Stromal cell of bone marrow (primary cell): ENCODE data around the gene CARMIL1.

Source experiments
- DNase-seq: peaks from one replicate; pipeline ENCODE4 v3.0.0-alpha.2; 2012; ENCODE audit warnings: low read depth

Gene CARMIL1

GRCh38 chr6:25336996-25337395 is 57.8 kb downstream of the CARMIL1 start:
- no peak for DNase-seq

- no peak for DNase-seq
Measured at GRCh38 chr6:25337431-25337830, 58.3 kb downstream of the CARMIL1 start.

- DNase-seq: no peak
Measured at GRCh38 chr6:25340431-25341202, 61.4 kb downstream of the CARMIL1 start.

- DNase-seq: no peak
Measured at GRCh38 chr6:25341203-25341552, 62.0 kb downstream of the CARMIL1 start.

GRCh38 chr6:25341923-25342619 is 62.9 kb downstream of the CARMIL1 start:
- DNase-seq: no peak

- DNase-seq: peak; percentile 45
Measured at GRCh38 chr6:25342802-25343201, 63.6 kb downstream of the CARMIL1 start.

GRCh38 chr6:25343984-25344383 is 64.8 kb downstream of the CARMIL1 start:
- DNase-seq: no peak

GRCh38 chr6:25344827-25345226 is 65.7 kb downstream of the CARMIL1 start:
- no peak for DNase-seq

- no peak for DNase-seq
Measured at GRCh38 chr6:25346064-25346463, 66.9 kb downstream of the CARMIL1 start.

GRCh38 chr6:25350573-25350972 is 71.4 kb downstream of the CARMIL1 start:
- DNase-seq: no peak

- DNase-seq: no peak
Measured at GRCh38 chr6:25351485-25351884, 72.3 kb downstream of the CARMIL1 start.

- no peak for DNase-seq
Measured at GRCh38 chr6:25352285-25352684, 73.1 kb downstream of the CARMIL1 start.

- DNase-seq: peak; percentile 45
Measured at GRCh38 chr6:25354078-25354932, 75.1 kb downstream of the CARMIL1 start.

- peak; percentile 84 for DNase-seq
Measured at GRCh38 chr6:25359191-25359861, 80.2 kb downstream of the CARMIL1 start.

GRCh38 chr6:25359891-25360290 is 80.7 kb downstream of the CARMIL1 start:
- no peak for DNase-seq

- no peak for DNase-seq
Measured at GRCh38 chr6:25360621-25361020, 81.4 kb downstream of the CARMIL1 start.

GRCh38 chr6:25363427-25363826 is 84.3 kb downstream of the CARMIL1 start:
- no peak for DNase-seq

- no peak for DNase-seq
Measured at GRCh38 chr6:25365154-25365553, 86.0 kb downstream of the CARMIL1 start.

- DNase-seq: no peak
Measured at GRCh38 chr6:25366903-25367545, 87.8 kb downstream of the CARMIL1 start.

GRCh38 chr6:25369036-25369432 is 89.9 kb downstream of the CARMIL1 start:
- DNase-seq: no peak

- no peak for DNase-seq
Measured at GRCh38 chr6:25369433-25370177, 90.4 kb downstream of the CARMIL1 start.
